H1 (cell line): ENCODE data around the gene RPS27. TPM values are rescaled to one million over a fixed set of nuclear protein-coding genes. Genes with fewer than 3 reads are reported as not detected.
A peak's percentile ranks its signal among the peaks of the same experiment; 100 is the strongest.

Experiments
- ATF3 ChIP-seq: IDR thresholded peaks from 2 replicates; pipeline ENCODE4 v1.6.1; 2011; ENCODE audit warnings: low read depth, mild to moderate bottlenecking, low read length; ENCODE audit not compliant: insufficient read depth
- BACH1 ChIP-seq: IDR thresholded peaks from 2 replicates; pipeline ENCODE4 v1.6.1; 2012; ENCODE audit warnings: low read length, improper control_type of control experiment
- CEBPB ChIP-seq: IDR thresholded peaks from 2 replicates; pipeline ENCODE4 v1.6.1; 2012; ENCODE audit warnings: low read depth, low read length
- CHD1 ChIP-seq: IDR thresholded peaks from 2 replicates; pipeline ENCODE4 v1.6.1; 2012; ENCODE audit warnings: low read depth, low read length, improper control_type of control experiment
- EZH2 ChIP-seq: fragments of 200-600 bp; sonication (generic); IDR thresholded peaks from 2 replicates; pipeline ENCODE4 v1.7.1; 2012; ENCODE audit warnings: low read depth, mild to moderate bottlenecking, moderate library complexity, low read length, inconsistent platforms; ENCODE audit not compliant: severe bottlenecking
- FOSL1 ChIP-seq: IDR thresholded peaks from 2 replicates; pipeline ENCODE4 v1.6.1; 2011; ENCODE audit warnings: mild to moderate bottlenecking, low read depth, low read length, moderate library complexity; ENCODE audit not compliant: insufficient read depth
- GABPA ChIP-seq: IDR thresholded peaks from 2 replicates; pipeline ENCODE4 v1.6.1; 2011; ENCODE audit warnings: mild to moderate bottlenecking, low read length, moderate library complexity, borderline replicate concordance; ENCODE audit not compliant: insufficient read depth
- GTF2F1 ChIP-seq: IDR thresholded peaks from 2 replicates; pipeline ENCODE4 v1.6.1; 2012; ENCODE audit warnings: low read depth, low read length, improper control_type of control experiment, borderline replicate concordance
- HDAC2 ChIP-seq, 2 experiments: fragments of 300-600 bp in 1 of 2; sonication (generic) in 1 of 2; IDR thresholded peaks; 2 replicates each; pipeline ENCODE4 v1.6.1; 2011 to 2012; ENCODE audit warnings: low read depth in 2 of 2, low read length in 2 of 2, mild to moderate bottlenecking in 2 of 2, moderate library complexity in 2 of 2, borderline replicate concordance in 1 of 2, inconsistent platforms in 1 of 2
- JUN ChIP-seq: IDR thresholded peaks from 2 replicates; pipeline ENCODE4 v1.6.1; 2011; ENCODE audit warnings: low read depth, mild to moderate bottlenecking, improper control_type of control experiment, low read length
- JUND ChIP-seq: IDR thresholded peaks from 2 replicates; pipeline ENCODE4 v1.6.1; 2011; ENCODE audit warnings: mild to moderate bottlenecking, improper control_type of control experiment, low read length
- MAFK ChIP-seq: IDR thresholded peaks from 2 replicates; pipeline ENCODE4 v1.6.1; 2012; ENCODE audit warnings: low read depth, mild to moderate bottlenecking, improper control_type of control experiment, low read length
- NANOG ChIP-seq: IDR thresholded peaks from 2 replicates; pipeline ENCODE4 v1.6.1; 2011; ENCODE audit warnings: low read length, low read depth, mild to moderate bottlenecking, inconsistent platforms; ENCODE audit not compliant: insufficient read depth, poor library complexity, severe bottlenecking
- POLR2AphosphoS5 ChIP-seq: IDR thresholded peaks from 2 replicates; pipeline ENCODE4 v1.6.1; 2011; ENCODE audit warnings: low read depth, low read length
- POU5F1 ChIP-seq: IDR thresholded peaks from 2 replicates; pipeline ENCODE4 v1.6.1; 2011; ENCODE audit warnings: low read depth, mild to moderate bottlenecking, low read length, moderate library complexity
- RBBP5 ChIP-seq: IDR thresholded peaks from 2 replicates; pipeline ENCODE4 v1.7.1; 2012; ENCODE audit warnings: low read depth, mild to moderate bottlenecking, inconsistent platforms, low read length, moderate library complexity, borderline replicate concordance
- RFX5 ChIP-seq: IDR thresholded peaks from 2 replicates; pipeline ENCODE4 v1.6.1; 2011; ENCODE audit warnings: low read depth, low read length, improper control_type of control experiment, borderline replicate concordance
- SP1 ChIP-seq: IDR thresholded peaks from 2 replicates; pipeline ENCODE4 v1.6.1; 2011; ENCODE audit warnings: low read depth, low read length
- TBP ChIP-seq: IDR thresholded peaks from 2 replicates; pipeline ENCODE4 v1.6.1; 2011; ENCODE audit warnings: low read depth, low read length, improper control_type of control experiment
- TEAD4 ChIP-seq: IDR thresholded peaks from 2 replicates; pipeline ENCODE4 v1.6.1; 2012; ENCODE audit warnings: low read depth, low read length, inconsistent platforms, mixed read lengths
- polyA plus RNA-seq, 7 experiments: library from polyadenylated mRNA; depleted of rRNA in 3 of 7; stranded (reverse) in 5 of 7; unstranded in 2 of 7; fragments of >200 nt in 5 of 7; fragments of 200-250 nt in 2 of 7; gene quantifications; 1 replicate in 5 of 7; 2 replicates in 1 of 7; 4 replicates in 1 of 7; pipeline versions ENCODE4 v1.2.1 to v1.2.3, GENCODE V29; 2011 to 2013; ENCODE audit warnings: missing spikeins in 2 of 7, mixed read lengths in 2 of 7
- total RNA-seq: library from RNA; stranded (reverse); fragmentation: NEBNext Ultra II Directional; extraction: Animal tissue kit (Norgen Biotek cat#: 25700); gene quantifications from 2 replicates; pipeline ENCODE4 v1.2.1, GENCODE V29; 2021
- TF ChIP-seq, protein P1 (sequence below): IDR thresholded peaks from 2 replicates; pipeline ENCODE4 v1.6.1; 2012; ENCODE audit warnings: low read length, inconsistent platforms

RPS27 gene
- total and polyA plus RNA-seq, 2 of the 8 experiments (the other 6 are each of a cell fraction or from before 2014, with no cell fraction given), result 1,810 to 3,155 TPM

- no peak for TF ChIP-seq CEBPB
- TF ChIP-seq POLR2AphosphoS5, result peak; percentile 93
- peak in 1 of 2 experiments; percentile 90; a peak in 1 of 4 replicates for TF ChIP-seq HDAC2 (IDR thresholded peaks at IDR 0.05; ENCODE audit: borderline replicate concordance in 1 of 2, low read depth in 2 of 2, low read length in 2 of 2)
- peak; percentile 36; the same call in 1 of the 2 replicates for TF ChIP-seq RFX5
- no peak for TF ChIP-seq TEAD4
- TF ChIP-seq JUND, result no peak
- TF ChIP-seq JUN, result no peak
- TF ChIP-seq CHD1, result no peak
- no peak for TF ChIP-seq NANOG
- no peak for TF ChIP-seq GABPA
- peak; percentile 40; the same call in 1 of the 2 replicates for TF ChIP-seq GTF2F1
- TF ChIP-seq BACH1, result no peak
- peak; percentile 74 for TF ChIP-seq RBBP5
- no peak for TF ChIP-seq FOSL1
- TF ChIP-seq SP1, result peak; percentile 98
- 0 out of 2 replicates have a peak, but pooled peaks have one; percentile 65 for TF ChIP-seq ATF3
- TF ChIP-seq, protein P1, sequence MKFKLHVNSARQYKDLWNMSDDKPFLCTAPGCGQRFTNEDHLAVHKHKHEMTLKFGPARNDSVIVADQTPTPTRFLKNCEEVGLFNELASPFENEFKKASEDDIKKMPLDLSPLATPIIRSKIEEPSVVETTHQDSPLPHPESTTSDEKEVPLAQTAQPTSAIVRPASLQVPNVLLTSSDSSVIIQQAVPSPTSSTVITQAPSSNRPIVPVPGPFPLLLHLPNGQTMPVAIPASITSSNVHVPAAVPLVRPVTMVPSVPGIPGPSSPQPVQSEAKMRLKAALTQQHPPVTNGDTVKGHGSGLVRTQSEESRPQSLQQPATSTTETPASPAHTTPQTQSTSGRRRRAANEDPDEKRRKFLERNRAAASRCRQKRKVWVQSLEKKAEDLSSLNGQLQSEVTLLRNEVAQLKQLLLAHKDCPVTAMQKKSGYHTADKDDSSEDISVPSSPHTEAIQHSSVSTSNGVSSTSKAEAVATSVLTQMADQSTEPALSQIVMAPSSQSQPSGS, result no peak
- TF ChIP-seq TBP, result peak; percentile 81
- 0 out of 2 replicates have a peak, but pooled peaks have one; percentile 15 for TF ChIP-seq MAFK
- TF ChIP-seq EZH2, result no peak
- TF ChIP-seq POU5F1, result no peak
Measured at GRCh38 chr1:153967107-153967999, 23.2 kb upstream of the RPS27 start, which contains the start of gene CREB3L4 (continued).
